GM19193 (cell line): Measurements from ENCODE around the gene CDC42EP2.

Experiments used
- POLR2A ChIP-seq: IDR thresholded peaks from 4 replicates; pipeline ENCODE4 v1.6.1; 2011; ENCODE audit not compliant: insufficient read depth, insufficient read length; ENCODE audit errors: extremely low read depth

CDC42EP2 gene

GRCh38 chr11:65327021-65327420, 12.4 kb downstream of the CDC42EP2 start:
- TF ChIP-seq POLR2A, result no peak

- TF ChIP-seq POLR2A, result no peak
Observed at GRCh38 chr11:65329478-65329877, 14.8 kb downstream of the CDC42EP2 start.

- TF ChIP-seq POLR2A, result no peak
Observed at GRCh38 chr11:65329944-65330403, 15.3 kb downstream of the CDC42EP2 start.

- TF ChIP-seq POLR2A, result no peak
Observed at GRCh38 chr11:65330544-65330943, 15.9 kb downstream of the CDC42EP2 start.

GRCh38 chr11:65334696-65335295, 20.1 kb downstream of the CDC42EP2 start:
- TF ChIP-seq POLR2A, result no peak

- no peak for TF ChIP-seq POLR2A
Observed at GRCh38 chr11:65338676-65339075, 24.0 kb downstream of the CDC42EP2 start.

GRCh38 chr11:65340226-65340625, 25.6 kb downstream of the CDC42EP2 start:
- no peak for TF ChIP-seq POLR2A

GRCh38 chr11:65341856-65342255, 27.2 kb downstream of the CDC42EP2 start:
- TF ChIP-seq POLR2A, result no peak

- TF ChIP-seq POLR2A, result no peak
Observed at GRCh38 chr11:65351511-65351910, 36.8 kb downstream of the CDC42EP2 start.

- TF ChIP-seq POLR2A, result no peak
Observed at GRCh38 chr11:65352783-65353182, 38.1 kb downstream of the CDC42EP2 start.

- no peak for TF ChIP-seq POLR2A
Observed at GRCh38 chr11:65353376-65353775, 38.7 kb downstream of the CDC42EP2 start.

- TF ChIP-seq POLR2A, result no peak
Observed at GRCh38 chr11:65353900-65354264, 39.2 kb downstream of the CDC42EP2 start.

- peak; percentile 55 for TF ChIP-seq POLR2A
Observed at GRCh38 chr11:65354265-65355012, 39.8 kb downstream of the CDC42EP2 start, which contains the start of gene TIGD3. Gene TIGD3, plus strand, starts transcription at chr11:65354751. Its CDS starts 1,058 bp downstream, at chr11:65355809.

GRCh38 chr11:65355013-65355775, 40.5 kb downstream of the CDC42EP2 start:
- TF ChIP-seq POLR2A, result no peak

GRCh38 chr11:65355776-65356393, 41.2 kb downstream of the CDC42EP2 start:
- TF ChIP-seq POLR2A, result no peak
